ENCODE results near the gene ATF7.

DNA sequence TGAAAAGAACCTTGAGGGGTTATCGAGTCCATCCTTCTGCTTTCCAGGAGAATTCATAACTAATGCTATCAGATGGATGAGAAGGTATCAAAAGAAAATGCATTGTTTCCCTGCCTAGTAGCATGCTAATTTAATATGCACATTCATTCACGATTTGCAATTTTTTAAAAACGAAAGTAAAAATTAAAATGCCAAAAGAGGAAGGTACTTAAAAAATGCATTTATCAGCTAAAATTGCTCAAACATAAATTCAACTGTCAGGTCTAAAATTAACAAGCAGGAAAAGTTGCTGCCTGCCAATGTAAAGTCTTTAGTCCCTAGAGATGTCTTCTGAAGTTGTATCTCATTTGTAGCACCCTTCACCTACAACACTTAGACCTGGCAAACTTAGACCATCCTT is 7.9 kb downstream of the ATF7 start:
- TF ChIP-seq, protein P1, sequence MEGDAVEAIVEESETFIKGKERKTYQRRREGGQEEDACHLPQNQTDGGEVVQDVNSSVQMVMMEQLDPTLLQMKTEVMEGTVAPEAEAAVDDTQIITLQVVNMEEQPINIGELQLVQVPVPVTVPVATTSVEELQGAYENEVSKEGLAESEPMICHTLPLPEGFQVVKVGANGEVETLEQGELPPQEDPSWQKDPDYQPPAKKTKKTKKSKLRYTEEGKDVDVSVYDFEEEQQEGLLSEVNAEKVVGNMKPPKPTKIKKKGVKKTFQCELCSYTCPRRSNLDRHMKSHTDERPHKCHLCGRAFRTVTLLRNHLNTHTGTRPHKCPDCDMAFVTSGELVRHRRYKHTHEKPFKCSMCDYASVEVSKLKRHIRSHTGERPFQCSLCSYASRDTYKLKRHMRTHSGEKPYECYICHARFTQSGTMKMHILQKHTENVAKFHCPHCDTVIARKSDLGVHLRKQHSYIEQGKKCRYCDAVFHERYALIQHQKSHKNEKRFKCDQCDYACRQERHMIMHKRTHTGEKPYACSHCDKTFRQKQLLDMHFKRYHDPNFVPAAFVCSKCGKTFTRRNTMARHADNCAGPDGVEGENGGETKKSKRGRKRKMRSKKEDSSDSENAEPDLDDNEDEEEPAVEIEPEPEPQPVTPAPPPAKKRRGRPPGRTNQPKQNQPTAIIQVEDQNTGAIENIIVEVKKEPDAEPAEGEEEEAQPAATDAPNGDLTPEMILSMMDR (IDR thresholded peaks at IDR 0.05): no peak
- no peak for TF ChIP-seq ZFX (IDR thresholded peaks at IDR 0.05; ENCODE audit: borderline replicate concordance)
